Mesenteric fat pad (tissue), 1 donor: Measurements from ENCODE around the gene TRPV3. TPM values are rescaled to one million over a fixed set of nuclear protein-coding genes. Genes with fewer than 3 reads are reported as not detected.

Source experiments
- DNase-seq: peaks from one replicate; pipeline ENCODE4 v3.0.0-alpha.2; 2020; ENCODE audit warnings: low spot score
- total RNA-seq: library from RNA; stranded (reverse); fragmentation: NEBNext Ultra II Directional; extraction: Animal tissue kit (Norgen Biotek cat#: 25700); gene quantifications from one replicate; pipeline ENCODE4 v1.2.1, GENCODE V29; 2021
- donor health status: DM: yes; HTN: yes; CAD: no.

TRPV3 gene
- total RNA-seq, 1 donor from 2014 or later: 1.2 TPM

DNA sequence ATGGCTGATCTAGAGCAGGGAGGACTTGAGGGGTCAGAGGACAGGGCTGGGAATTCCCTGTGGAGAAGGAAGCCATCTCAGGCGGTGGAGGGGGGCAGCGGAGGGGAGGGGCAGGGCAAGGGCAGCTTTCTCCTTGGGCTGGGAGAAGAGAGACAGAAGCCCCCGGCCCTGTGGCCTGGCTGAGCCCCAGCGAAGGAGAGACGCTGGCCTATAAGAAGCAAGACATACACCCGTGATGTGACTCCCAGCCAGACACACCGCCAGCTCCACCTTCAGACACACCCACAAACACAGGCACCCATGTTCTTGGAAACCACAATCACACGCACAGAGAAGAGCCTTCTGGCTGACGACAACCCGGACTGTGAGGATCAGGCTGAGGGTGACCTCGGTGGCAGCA, 10.0 kb downstream of the TRPV3 start:
- no peak for DNase-seq

DNA sequence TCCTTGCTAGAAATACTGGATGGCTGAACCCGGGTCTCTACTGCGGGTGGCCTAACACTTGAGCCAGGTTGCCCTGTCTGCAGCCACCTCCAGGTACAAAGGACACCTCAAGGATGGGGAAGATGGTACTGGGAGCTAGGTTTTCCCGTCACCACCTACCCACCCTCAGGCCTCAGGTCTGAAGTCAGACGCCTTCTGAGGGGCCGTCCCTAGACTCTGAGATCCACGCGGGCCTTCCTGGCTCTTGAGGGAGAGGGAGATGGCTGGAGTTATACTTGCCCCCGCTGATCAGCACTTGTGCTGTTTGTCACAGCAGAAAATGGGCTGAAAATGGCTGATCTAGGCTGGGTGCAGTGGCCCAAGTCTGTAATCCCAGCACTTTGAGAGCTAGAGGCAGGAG, 10.6 kb downstream of the TRPV3 start:
- no peak for DNase-seq

DNA sequence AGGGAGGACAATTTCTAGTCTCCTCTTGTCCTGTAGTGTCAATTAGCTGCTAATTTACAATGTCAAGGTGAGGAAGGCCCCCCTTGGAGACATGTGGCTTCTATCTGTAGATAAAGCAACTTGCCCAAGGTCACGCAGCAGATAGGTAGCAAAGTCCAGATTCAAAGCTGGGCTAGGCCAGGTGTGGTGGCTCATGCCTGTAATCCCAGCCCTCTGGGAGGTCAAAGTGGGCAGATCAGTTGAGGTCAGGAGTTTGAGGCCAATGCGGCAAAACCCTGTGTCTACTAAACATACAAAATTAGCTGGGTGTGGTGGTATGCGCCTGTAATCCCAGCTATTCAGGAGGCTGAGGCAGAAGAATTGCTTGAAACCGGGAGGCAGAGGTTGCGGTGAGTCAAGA, 11.1 kb downstream of the TRPV3 start:
- DNase-seq: no peak

- DNase-seq: no peak
Observed at GRCh38 chr17:3545151-3545550, 12.5 kb downstream of the TRPV3 start.

GRCh38 chr17:3544365-3544764, 13.2 kb downstream of the TRPV3 start:
- DNase-seq: no peak

- DNase-seq: no peak
Observed at GRCh38 chr17:3543453-3543852, 14.2 kb downstream of the TRPV3 start.

DNA sequence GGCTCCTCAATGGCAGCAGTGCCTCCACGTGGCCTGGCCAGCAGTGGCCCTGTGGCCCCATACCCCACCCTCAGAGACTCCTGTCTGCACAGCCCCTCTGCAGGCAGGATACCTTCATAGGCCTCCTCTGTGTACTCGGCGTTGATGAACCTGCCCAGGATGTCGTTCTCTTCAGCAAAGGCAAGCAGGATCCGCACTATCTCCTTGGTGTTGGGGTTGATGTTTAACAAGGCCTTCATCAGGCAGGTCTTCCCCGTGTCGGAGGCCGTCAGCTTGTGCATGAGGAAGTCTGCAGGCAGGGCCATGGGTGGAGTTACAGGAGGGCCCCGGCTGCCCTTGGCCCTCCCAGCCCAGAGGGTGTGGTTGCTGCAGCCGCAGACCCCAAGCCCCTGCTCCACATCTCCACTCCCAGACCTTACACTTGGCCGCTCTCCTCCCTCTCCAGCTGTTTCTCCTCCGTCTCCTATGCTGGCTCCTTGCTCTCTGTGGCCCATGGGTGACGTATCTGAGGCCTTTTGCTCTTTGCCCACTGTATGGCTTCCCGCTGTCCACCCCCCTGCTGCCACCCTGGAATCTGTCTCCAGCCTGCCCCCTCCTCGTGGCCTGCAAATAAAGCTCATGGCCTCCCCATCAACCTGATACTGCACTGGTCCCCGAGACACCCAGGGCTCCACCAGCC, 15.1 kb downstream of the TRPV3 start:
- no peak for DNase-seq

GRCh38 chr17:3539881-3540540, 17.6 kb downstream of the TRPV3 start:
- no peak for DNase-seq

DNA sequence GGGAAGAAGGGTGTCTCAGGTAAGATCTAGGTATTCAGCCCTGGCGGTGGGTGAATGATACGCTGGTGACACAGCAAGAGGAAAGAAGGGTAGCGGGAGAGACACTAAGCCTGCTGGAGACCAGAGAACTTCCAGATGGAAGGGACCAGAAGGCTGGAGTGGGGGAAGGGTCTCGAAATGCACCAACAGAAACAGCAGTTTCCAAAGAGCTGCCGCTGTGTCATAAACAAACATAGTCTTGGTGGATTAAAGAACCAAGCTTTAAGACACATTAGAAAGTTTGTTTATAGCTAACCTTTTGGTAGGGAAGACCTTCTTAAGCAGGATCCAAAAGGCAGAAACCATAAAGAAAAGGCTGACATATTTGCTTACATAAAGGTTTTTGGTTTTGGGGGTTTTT, 20.9 kb downstream of the TRPV3 start:
- no peak for DNase-seq

GRCh38 chr17:3535253-3535995, 22.2 kb downstream of the TRPV3 start:
- DNase-seq: no peak

- no peak for DNase-seq
Observed at GRCh38 chr17:3534881-3535252, 22.7 kb downstream of the TRPV3 start.

DNA sequence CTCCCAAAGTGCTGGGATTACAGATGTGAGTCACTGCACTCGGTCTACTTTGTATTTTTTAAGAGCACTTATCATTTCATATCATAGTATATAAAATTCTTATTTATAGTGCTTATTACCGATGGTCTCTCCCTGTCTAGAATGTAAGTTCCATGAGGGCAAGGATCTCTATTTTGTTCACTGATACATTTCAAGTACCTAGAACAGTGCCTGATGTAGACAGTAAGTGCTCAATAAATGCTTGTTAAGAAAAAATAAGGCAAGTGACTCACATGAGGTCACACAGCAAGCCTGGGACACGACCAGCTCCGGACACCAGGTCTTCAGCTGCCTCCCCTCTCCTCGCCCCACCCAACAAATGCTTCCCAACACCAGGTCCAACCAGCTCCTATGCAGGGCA, 23.9 kb downstream of the TRPV3 start:
- no peak for DNase-seq

GRCh38 chr17:3532859-3533142, 24.8 kb downstream of the TRPV3 start:
- DNase-seq: no peak

DNA sequence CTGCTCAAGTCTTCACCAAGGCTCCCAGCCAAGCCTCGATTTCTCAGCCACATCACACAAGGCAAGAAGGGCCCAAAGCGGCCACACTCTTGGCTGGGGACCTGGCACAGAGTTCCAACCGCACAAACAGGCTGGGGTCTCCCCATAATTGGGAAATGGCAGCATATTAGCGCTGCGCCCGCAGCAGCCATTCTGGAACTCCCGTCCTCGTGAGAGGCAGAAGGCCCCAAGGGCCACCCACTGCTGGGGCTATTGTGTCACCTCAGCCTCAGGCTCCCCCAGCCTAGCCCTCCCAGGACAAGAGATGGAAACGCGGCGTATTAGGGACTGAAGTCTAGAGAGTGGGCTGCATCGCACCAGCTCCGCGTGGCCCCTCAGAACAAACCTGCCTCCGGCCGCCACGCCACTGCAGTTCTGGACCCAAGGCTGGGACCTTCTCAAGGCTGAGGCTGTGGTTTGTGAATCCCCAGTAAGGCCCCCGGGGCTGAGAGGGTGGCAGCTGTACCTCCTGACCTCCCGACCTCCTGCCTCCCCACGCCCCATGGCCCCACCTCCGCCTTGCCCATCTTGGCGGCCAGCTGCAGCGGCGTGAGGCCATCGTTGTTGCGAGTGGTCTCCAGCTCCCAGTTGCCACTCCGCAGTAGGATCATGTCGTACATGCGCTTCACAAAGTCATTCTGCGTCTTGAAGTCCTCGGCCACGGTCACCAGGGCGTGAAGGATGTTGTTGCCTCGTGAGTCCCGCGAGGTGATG, 25.3 kb downstream of the TRPV3 start:
- no peak for DNase-seq

GRCh38 chr17:3531266-3532101, 26.1 kb downstream of the TRPV3 start:
- peak; percentile 83 for DNase-seq

DNA sequence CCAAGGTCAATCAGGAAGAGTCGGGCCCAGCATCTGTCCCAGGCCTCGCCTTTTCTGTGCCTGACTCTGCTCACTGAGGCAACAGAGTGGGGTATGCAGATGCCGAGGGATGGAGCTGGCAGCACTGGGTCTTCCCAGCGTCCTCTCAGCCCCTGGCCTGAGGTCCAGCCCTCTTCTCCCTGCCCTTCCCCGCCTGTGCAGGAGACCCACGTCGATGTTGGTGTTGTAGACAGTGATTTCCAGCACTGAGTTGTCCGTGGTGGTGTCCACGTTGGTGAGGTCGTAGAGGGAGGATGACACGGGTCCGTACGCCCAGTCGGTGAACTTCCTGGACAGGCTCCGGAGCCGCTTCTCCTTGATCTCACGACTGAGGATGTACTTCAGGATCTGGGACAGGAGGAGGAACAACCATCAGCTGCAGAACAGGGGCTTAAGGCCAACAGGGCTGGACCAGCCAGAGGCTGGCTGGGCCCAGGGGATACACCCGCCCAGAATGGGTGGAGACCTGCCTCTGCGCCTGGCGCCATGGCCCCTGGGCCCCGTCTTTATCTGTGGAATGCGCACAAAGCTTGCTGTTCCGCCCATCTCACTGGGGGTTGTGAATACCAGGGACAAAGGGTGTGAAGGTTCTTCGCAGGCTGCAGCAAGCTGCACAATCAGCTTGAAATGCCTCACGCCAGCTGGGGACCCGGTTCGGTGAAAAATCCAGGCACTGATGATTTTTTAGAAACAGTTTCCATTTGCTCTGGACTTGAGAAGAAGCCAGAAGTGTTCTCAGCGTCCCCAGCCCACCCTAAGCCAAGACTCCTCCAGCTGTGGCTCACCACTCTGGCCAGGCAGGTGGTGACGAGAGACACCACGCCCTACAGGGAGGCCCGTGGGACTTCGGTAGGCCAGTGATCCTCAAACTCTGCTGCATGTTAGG, 27.5 kb downstream of the TRPV3 start:
- DNase-seq: peak; percentile 82

DNA sequence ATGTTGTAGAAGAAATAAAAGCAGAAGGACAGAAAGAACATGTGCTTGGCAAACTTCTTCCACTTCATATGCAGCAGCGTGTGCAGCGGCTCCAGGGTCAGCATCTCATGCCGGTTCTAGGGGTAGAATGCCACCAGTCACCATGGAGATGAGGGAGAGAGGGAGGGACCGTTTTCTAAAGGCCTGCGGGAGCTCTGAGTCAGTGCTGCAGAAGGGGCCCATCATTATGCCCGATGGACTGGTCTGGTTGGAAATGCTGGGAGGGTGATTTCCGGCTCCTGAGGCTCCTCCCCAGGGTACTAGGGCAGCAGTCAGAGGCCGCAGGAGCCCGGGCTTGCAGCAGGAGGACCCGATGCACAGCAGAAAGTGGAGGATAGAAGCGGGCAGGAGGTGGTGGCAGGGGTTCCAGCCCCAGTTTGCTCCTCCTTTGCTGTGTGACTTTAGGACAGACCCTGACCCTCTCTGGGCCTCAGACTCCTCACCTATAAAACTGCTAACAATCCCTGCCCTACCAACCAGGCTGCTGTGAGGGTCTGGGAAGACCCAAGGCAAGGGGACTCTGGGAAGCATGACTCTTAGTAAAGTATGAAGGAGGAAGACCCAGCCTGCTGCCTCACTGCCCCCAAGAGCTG, 28.6 kb downstream of the TRPV3 start:
- DNase-seq: peak; percentile 64

DNA sequence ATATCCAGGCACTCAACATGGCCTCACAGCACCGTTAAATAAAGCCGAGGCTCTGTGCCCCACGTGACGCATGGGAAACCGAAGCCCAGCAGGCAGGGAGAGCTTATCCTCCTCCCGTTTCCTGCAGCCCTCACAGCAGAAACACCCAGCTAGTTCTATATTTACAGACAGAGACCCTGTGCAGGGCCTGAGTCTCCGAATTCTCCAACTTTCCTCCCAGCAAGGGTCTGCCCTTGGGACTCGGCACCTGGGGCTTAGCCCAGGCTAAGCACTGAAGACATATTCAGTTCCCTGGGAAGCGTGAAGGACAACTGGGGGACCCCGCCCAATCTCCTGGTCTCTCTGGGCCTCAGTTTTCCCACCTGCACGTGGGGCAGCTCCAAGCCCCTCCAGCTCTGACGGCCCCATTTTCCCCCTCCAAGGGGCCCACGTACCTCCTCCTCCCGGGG, 29.2 kb downstream of the TRPV3 start:
- peak; percentile 86 for DNase-seq

- peak; percentile 67 for DNase-seq
Observed at GRCh38 chr17:3527896-3528295, 29.7 kb downstream of the TRPV3 start.
